Liver (tissue), 3 donors: ENCODE measurements around the gene HBP1.

Experiments
- EGR1 ChIP-seq, 2 donors: IDR thresholded peaks; 2 replicates each; pipeline ENCODE4 v1.6.1; 2016 to 2018; ENCODE audit warnings: antibody characterized with exemption in 2 of 2, low read depth in 2 of 2
- GABPA ChIP-seq, 2 donors: IDR thresholded peaks in 1 of 2; conservative IDR thresholded peaks in 1 of 2; 2 replicates each; pipeline ENCODE4 v1.6.1; 2016; ENCODE audit warnings: antibody characterized with exemption in 2 of 2, mild to moderate bottlenecking in 1 of 2, moderate library complexity in 1 of 2
- JUND ChIP-seq, 2 donors: IDR thresholded peaks; 2 replicates each; pipeline ENCODE4 v1.6.1; 2016; ENCODE audit warnings: antibody characterized with exemption in 2 of 2
- RAD21 ChIP-seq, 2 donors: IDR thresholded peaks; 2 replicates each; pipeline ENCODE4 v1.6.1; 2016; ENCODE audit warnings: antibody characterized with exemption in 2 of 2, mild to moderate bottlenecking in 2 of 2
- TAF1 ChIP-seq: conservative IDR thresholded peaks from 2 replicates; pipeline ENCODE4 v1.6.1; 2016; ENCODE audit warnings: antibody characterized with exemption, mild to moderate bottlenecking
- YY1 ChIP-seq: IDR thresholded peaks from 2 replicates; pipeline ENCODE4 v1.6.1; 2016; ENCODE audit warnings: antibody characterized with exemption, mild to moderate bottlenecking
- TF ChIP-seq, protein P1 (sequence below): fragments of 150-350 bp; IDR thresholded peaks from 2 replicates; pipeline ENCODE4 v1.5.1; 2017; ENCODE audit warnings: improper control_type of control experiment, low read depth, low read length; ENCODE audit not compliant: missing input control
- TF ChIP-seq, protein P2 (sequence below): IDR thresholded peaks from 2 replicates; pipeline ENCODE4 v1.6.1; 2016; ENCODE audit warnings: antibody characterized with exemption
- TF ChIP-seq, protein P3 (sequence below): IDR thresholded peaks from 2 replicates; pipeline ENCODE4 v1.6.1; 2016; ENCODE audit warnings: antibody characterized with exemption
- TF ChIP-seq, protein P4 (sequence below): IDR thresholded peaks from 2 replicates; pipeline ENCODE4 v1.6.1; 2016; ENCODE audit warnings: antibody characterized with exemption
- donor health status: healthy.
- donor health status: healthy.

DNA sequence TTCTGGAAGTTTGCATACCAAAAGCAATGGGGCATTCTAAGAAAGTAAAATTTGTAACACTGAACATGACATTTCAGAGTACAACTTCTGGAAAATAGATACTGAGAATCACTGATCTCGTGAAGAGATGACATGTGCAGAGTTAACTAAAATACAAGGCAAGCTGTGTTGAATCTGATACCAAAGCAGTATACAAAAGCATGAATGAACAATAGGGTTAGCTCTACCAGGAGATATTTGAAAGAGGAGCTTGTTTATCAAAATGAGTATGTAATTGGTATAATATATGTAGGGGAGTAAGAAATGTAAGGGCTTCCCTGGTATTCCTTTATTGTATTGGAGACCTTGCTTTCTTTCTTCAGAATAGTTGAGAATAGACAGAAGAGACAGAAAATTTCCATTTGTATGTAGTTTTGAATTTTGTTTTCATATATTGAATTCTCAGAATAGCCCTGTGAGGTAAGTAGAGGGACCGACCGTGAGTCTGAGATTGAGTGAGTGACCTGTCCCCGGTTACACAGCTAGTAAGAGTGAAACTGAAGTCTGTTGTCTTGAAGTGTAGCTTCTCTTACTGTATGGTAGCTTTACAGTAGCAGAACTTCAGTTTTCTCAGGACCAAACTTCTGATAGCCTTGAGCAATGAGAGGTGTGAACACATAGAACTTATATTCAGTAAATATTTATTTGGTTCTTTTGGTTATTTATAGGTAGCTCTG lies 5.0 kb downstream of the HBP1 start:
- TF ChIP-seq, protein P1, sequence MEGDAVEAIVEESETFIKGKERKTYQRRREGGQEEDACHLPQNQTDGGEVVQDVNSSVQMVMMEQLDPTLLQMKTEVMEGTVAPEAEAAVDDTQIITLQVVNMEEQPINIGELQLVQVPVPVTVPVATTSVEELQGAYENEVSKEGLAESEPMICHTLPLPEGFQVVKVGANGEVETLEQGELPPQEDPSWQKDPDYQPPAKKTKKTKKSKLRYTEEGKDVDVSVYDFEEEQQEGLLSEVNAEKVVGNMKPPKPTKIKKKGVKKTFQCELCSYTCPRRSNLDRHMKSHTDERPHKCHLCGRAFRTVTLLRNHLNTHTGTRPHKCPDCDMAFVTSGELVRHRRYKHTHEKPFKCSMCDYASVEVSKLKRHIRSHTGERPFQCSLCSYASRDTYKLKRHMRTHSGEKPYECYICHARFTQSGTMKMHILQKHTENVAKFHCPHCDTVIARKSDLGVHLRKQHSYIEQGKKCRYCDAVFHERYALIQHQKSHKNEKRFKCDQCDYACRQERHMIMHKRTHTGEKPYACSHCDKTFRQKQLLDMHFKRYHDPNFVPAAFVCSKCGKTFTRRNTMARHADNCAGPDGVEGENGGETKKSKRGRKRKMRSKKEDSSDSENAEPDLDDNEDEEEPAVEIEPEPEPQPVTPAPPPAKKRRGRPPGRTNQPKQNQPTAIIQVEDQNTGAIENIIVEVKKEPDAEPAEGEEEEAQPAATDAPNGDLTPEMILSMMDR = no peak
- TF ChIP-seq YY1 (no peak), RAD21 (IDR thresholded peaks at IDR 0.05) (no peak), JUND (IDR thresholded peaks at IDR 0.05) (no peak), GABPA (IDR thresholded peaks at IDR 0.05 in 1 of 2, conservative IDR thresholded peaks at IDR 0.05 in 1 of 2) (no peak), TAF1 (no peak), EGR1 (IDR thresholded peaks at IDR 0.05; ENCODE audit: low read depth in 2 of 2) (no peak)
- TF ChIP-seq, protein P2, sequence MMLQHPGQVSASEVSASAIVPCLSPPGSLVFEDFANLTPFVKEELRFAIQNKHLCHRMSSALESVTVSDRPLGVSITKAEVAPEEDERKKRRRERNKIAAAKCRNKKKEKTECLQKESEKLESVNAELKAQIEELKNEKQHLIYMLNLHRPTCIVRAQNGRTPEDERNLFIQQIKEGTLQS = no peak
- TF ChIP-seq, protein P3, sequence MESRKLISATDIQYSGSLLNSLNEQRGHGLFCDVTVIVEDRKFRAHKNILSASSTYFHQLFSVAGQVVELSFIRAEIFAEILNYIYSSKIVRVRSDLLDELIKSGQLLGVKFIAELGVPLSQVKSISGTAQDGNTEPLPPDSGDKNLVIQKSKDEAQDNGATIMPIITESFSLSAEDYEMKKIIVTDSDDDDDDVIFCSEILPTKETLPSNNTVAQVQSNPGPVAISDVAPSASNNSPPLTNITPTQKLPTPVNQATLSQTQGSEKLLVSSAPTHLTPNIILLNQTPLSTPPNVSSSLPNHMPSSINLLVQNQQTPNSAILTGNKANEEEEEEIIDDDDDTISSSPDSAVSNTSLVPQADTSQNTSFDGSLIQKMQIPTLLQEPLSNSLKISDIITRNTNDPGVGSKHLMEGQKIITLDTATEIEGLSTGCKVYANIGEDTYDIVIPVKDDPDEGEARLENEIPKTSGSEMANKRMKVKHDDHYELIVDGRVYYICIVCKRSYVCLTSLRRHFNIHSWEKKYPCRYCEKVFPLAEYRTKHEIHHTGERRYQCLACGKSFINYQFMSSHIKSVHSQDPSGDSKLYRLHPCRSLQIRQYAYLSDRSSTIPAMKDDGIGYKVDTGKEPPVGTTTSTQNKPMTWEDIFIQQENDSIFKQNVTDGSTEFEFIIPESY = no peak
- TF ChIP-seq, protein P4, sequence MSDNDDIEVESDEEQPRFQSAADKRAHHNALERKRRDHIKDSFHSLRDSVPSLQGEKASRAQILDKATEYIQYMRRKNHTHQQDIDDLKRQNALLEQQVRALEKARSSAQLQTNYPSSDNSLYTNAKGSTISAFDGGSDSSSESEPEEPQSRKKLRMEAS = no peak
